Keratinocyte (primary cell): ENCODE data around the gene TM9SF3. TPM values are rescaled to one million over a fixed set of nuclear protein-coding genes. Genes with fewer than 3 reads are reported as not detected.

ENCODE experiments used
- DNase-seq: peaks from one replicate; pipeline ENCODE4 v3.0.0-alpha.2; 2011; ENCODE audit warnings: low read depth, missing footprints, low spot score
- FAIRE-seq: peaks from 2 replicates; lab custom pipeline; 2011; peaks lifted over from hg19 to GRCh38; lab: Jason Lieb, UNC
- H2AFZ ChIP-seq: 2 replicates; pipeline ENCODE4 v1.6.0; 2012; ENCODE audit warnings: low read length, control low read depth, inconsistent platforms; ENCODE audit not compliant: control insufficient read depth
- H3K27ac ChIP-seq: 2 replicates; pipeline ENCODE4 v1.5.1; 2011; ENCODE audit warnings: low read length; ENCODE audit not compliant: control insufficient read depth, insufficient read depth
- H3K27me3 ChIP-seq: 3 replicates; pipeline ENCODE4 v1.6.0; 2011; ENCODE audit warnings: low read length; ENCODE audit not compliant: control insufficient read depth, insufficient read depth; ENCODE audit errors: extremely low read depth
- H3K36me3 ChIP-seq, 2 experiments: 2 replicates in 1 of 2; 3 replicates in 1 of 2; pipeline ENCODE4 v1.5.1; 2011; ENCODE audit warnings: low read length in 2 of 2, mild to moderate bottlenecking in 1 of 2; ENCODE audit not compliant: control insufficient read depth in 2 of 2, insufficient read depth in 2 of 2; ENCODE audit errors: extremely low read depth in 1 of 2
- H3K4me1 ChIP-seq: 3 replicates; pipeline ENCODE4 v1.5.1; 2011; ENCODE audit warnings: low read length; ENCODE audit not compliant: control insufficient read depth, insufficient read depth; ENCODE audit errors: extremely low read depth
- H3K4me2 ChIP-seq: 3 replicates; pipeline ENCODE4 v1.6.0; 2011; ENCODE audit warnings: low read depth, low read length; ENCODE audit not compliant: control insufficient read depth, insufficient read depth; ENCODE audit errors: extremely low read depth
- H3K4me3 ChIP-seq, 3 experiments: fragments of 200-600 bp in 1 of 3; sonication (generic) in 1 of 3; 2 replicates in 2 of 3; 3 replicates in 1 of 3; pipeline ENCODE4 v1.5.1; 2011 to 2016; ENCODE audit warnings: low read length in 3 of 3, mild to moderate bottlenecking in 3 of 3, control low read depth in 2 of 3, inconsistent platforms in 1 of 3, low read depth in 1 of 3, mixed read lengths in 1 of 3, mixed run types in 1 of 3, moderate library complexity in 1 of 3; ENCODE audit not compliant: control insufficient read depth in 2 of 3, insufficient read depth in 2 of 3; ENCODE audit errors: extremely low read depth in 1 of 3
- H3K79me2 ChIP-seq: 2 replicates; pipeline ENCODE4 v1.6.0; 2012; ENCODE audit warnings: low read length; ENCODE audit not compliant: control insufficient read depth, insufficient read depth
- H3K9ac ChIP-seq: 3 replicates; pipeline ENCODE4 v1.6.0; 2011; ENCODE audit warnings: low read length; ENCODE audit not compliant: control insufficient read depth, insufficient read depth; ENCODE audit errors: extremely low read depth
- H3K9me1 ChIP-seq: 3 replicates; pipeline ENCODE4 v1.6.0; 2011; ENCODE audit warnings: low read length; ENCODE audit not compliant: control insufficient read depth, insufficient read depth; ENCODE audit errors: extremely low read depth
- H3K9me3 ChIP-seq: 2 replicates; pipeline ENCODE4 v1.5.1; 2012; ENCODE audit warnings: low read depth, low read length; ENCODE audit not compliant: control insufficient read depth
- H4K20me1 ChIP-seq: 3 replicates; pipeline ENCODE4 v1.6.0; 2011; ENCODE audit warnings: low read length; ENCODE audit not compliant: control insufficient read depth, insufficient read depth; ENCODE audit errors: extremely low read depth
- EZH2 ChIP-seq: IDR thresholded peaks from one replicate; pipeline ENCODE4 v1.6.1; 2012; ENCODE audit warnings: inconsistent platforms, mild to moderate bottlenecking, low read length, moderate library complexity
- dilution Hi-C: fragments of 300-500 bp; cut with MboI; formaldehyde crosslinking; loops from one replicate; pipeline ENCODE4 v1.7.0; 2020; ENCODE audit warnings: low sequenced_read_pairs; ENCODE audit not compliant: extremely low pct_ligation_motif_present
- polyA plus RNA-seq, 5 experiments: library from polyadenylated mRNA; depleted of rRNA in 3 of 5; stranded (reverse) in 3 of 5; stranded (forward) in 1 of 5; unstranded in 1 of 5; fragments of >200 nt; gene quantifications; 1 replicate in 1 of 5; 2 replicates in 3 of 5; 3 replicates in 1 of 5; pipeline versions ENCODE4 v1.2.1 to v1.2.3, GENCODE V29; 2011 to 2012; ENCODE audit warnings: missing spikeins in 2 of 5, low read depth in 1 of 5, low replicate concordance in 1 of 5
- TF ChIP-seq, protein P1 (sequence below), 3 experiments: IDR thresholded peaks in 1 of 3; conservative IDR thresholded peaks in 1 of 3; optimal IDR thresholded peaks in 1 of 3; 2 replicates in 2 of 3; 3 replicates in 1 of 3; pipeline versions ENCODE3 to v1.5.1; 2011; ENCODE audit warnings: low read length in 3 of 3, mild to moderate bottlenecking in 3 of 3, moderate library complexity in 2 of 3, control low read depth in 1 of 3, inconsistent platforms in 1 of 3; ENCODE audit not compliant: insufficient read depth in 2 of 3; ENCODE audit errors: extremely low read depth in 1 of 3

The TM9SF3 gene
- polyA plus RNA-seq, 1 donor (not counting 4 experiments of a cell fraction or from before 2014, with no cell fraction given) = 90.0 TPM

DNA sequence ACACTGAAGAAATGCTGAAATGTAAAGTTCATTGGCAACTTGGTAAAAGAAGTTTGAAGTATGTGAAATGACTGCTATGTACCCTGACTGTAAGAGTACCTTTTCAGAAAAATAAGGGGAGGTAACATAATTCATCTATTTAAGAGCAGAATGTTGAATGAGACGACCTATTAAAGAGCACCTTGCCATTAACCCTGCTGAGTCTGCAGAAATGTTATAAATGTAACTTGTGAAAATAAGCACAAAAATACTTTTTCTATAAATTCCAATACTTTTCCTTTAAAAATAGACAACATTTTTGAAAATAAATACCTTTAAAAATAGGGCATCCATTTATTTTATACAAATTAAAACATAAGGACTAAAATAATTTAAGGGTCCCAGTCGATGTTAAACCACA lies 7.7 kb downstream of the TM9SF3 start:
- Histone ChIP-seq H3K4me1 (no peaks in the 10 kb centered on the region), H4K20me1 (peaks cover 16% of the 10 kb centered on the region), H3K36me3 (peaks cover 4% of the 10 kb centered on the region in 2 experiments), H3K9me3 (no peaks in the 10 kb centered on the region), H2AFZ (no peak overlapping the region), H3K4me3 (no peak overlapping the region), H3K9ac (no peak overlapping the region), H3K79me2 (peaks cover 98% of the 10 kb centered on the region), H3K9me1 (no peaks in the 10 kb centered on the region), H3K27ac (no peak overlapping the region), H3K4me2 (no peak overlapping the region), H3K27me3 (no peaks in the 10 kb centered on the region)
- TF ChIP-seq, protein P1, sequence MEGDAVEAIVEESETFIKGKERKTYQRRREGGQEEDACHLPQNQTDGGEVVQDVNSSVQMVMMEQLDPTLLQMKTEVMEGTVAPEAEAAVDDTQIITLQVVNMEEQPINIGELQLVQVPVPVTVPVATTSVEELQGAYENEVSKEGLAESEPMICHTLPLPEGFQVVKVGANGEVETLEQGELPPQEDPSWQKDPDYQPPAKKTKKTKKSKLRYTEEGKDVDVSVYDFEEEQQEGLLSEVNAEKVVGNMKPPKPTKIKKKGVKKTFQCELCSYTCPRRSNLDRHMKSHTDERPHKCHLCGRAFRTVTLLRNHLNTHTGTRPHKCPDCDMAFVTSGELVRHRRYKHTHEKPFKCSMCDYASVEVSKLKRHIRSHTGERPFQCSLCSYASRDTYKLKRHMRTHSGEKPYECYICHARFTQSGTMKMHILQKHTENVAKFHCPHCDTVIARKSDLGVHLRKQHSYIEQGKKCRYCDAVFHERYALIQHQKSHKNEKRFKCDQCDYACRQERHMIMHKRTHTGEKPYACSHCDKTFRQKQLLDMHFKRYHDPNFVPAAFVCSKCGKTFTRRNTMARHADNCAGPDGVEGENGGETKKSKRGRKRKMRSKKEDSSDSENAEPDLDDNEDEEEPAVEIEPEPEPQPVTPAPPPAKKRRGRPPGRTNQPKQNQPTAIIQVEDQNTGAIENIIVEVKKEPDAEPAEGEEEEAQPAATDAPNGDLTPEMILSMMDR (optimal IDR thresholded peaks at IDR 0.05 in 1 of 3, IDR thresholded peaks at IDR 0.05 in 1 of 3, conservative IDR thresholded peaks at IDR 0.05 in 1 of 3; ENCODE audit: extremely low read depth in 1 of 3, insufficient read depth in 2 of 3, low read length in 3 of 3) = no peak
- no peak for TF ChIP-seq EZH2
- no peak for DNase-seq
- dilution Hi-C loops = no loop called here
- no peak for FAIRE-seq

DNA sequence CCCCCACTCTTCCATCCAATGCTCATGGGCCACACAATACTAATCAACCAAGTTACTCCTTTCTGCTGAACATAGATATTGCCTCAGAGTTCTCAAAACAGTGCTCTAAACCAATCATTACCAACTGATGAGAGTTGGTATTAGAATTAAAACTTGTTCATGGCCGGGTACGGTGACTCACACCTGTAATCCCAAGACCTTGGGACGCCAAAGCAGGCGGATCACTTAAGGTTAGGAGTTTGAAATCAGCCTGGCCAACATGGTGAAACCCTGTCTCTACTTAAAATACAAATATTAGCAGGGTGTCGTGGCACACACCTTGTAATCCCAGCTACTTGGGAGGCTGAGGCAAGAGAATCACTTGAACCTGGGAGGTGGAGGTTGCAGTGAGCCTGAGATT lies 8.2 kb downstream of the TM9SF3 start:
- no peak overlapping the region for H3K9ac ChIP-seq
- dilution Hi-C loops = no loop called here
- FAIRE-seq = no peak
- peaks cover 97% of the 10 kb centered on the region for H3K79me2 ChIP-seq
- H4K20me1 ChIP-seq = peaks cover 16% of the 10 kb centered on the region
- H3K9me3 ChIP-seq = no peaks in the 10 kb centered on the region
- H3K36me3 ChIP-seq = peaks cover 4% of the 10 kb centered on the region in 2 experiments
- no peak overlapping the region for H2AFZ ChIP-seq
- no peak overlapping the region for H3K4me3 ChIP-seq
- H3K27ac ChIP-seq = no peak overlapping the region
- no peaks in the 10 kb centered on the region for H3K9me1 ChIP-seq
- H3K4me2 ChIP-seq = no peak overlapping the region
- TF ChIP-seq, protein P1 (optimal IDR thresholded peaks at IDR 0.05 in 1 of 3, IDR thresholded peaks at IDR 0.05 in 1 of 3, conservative IDR thresholded peaks at IDR 0.05 in 1 of 3; ENCODE audit: extremely low read depth in 1 of 3, insufficient read depth in 2 of 3, low read length in 3 of 3) = no peak
- no peak for TF ChIP-seq EZH2
- H3K4me1 ChIP-seq = no peaks in the 10 kb centered on the region
- no peak for DNase-seq
- H3K27me3 ChIP-seq = no peaks in the 10 kb centered on the region
